NCI-H69 (cell line): ENCODE data around the gene GYPA.
"Not testable (repeated sequence)": the region's sequence is repeated elsewhere in the genome, so short reads cannot be mapped to it uniquely, and the experiment has no call there.

Experiments
- DNase-seq: peaks from one replicate; lab custom pipeline; 2025; lab: John Stamatoyannopoulos, UW

Gene GYPA

GRCh38 chr4:144128709-144129320, 11.7 kb downstream of the GYPA start:
- DNase-seq, result not testable (repeated sequence)

DNA sequence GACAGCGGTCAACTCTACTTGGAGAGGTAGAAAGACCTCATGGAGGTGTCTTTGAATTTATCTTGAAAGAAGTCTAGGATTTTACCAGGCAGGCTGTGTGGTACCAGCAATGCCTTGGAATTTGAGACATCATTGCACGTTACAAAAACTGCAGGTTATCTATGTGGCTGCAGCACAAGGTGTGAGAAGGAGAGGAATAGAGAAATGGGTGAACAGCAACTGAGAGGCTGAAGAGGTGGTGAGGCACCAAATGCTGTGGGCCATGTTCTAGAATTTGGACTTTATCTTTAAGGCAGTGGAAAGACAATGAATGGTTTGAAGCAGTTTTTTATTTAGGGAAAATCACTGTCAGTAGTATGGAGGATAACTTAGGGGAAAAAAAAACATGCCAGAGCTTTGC, 15.4 kb downstream of the GYPA start:
- not testable (repeated sequence) for DNase-seq

DNA sequence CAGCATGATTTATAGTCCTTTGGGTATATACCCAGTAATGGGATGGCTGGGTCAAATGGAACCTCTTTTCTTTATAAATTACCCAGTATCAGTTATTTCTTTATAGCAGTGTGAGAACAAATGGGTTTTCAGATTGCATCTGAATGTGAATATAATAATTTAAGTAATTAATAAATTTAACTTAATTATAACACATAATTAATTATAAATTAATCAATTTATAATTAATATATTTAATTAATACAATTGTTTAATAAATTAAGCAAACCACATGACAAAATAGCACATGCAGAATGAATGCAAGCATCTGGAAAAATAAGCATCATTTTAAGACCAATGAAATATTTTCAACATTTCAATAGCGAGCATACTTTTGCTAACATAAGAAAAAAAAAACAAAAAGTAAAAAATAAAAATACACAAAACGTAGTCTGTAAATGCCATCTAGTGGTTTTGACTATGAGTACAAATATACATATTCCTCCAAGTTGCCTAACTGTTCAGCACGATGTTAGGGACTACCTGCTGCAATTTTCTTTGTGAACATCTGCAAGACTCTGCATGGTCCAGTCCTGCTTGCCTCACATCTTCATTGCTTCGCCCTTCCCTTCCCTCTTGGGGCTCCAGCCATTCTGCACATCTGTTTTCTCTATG, 16.4 kb downstream of the GYPA start:
- not testable (repeated sequence) for DNase-seq

- not testable (repeated sequence) for DNase-seq
These were observed 17.2 kb downstream of the GYPA start for GRCh38 chr4:144123269-144123668.

DNA sequence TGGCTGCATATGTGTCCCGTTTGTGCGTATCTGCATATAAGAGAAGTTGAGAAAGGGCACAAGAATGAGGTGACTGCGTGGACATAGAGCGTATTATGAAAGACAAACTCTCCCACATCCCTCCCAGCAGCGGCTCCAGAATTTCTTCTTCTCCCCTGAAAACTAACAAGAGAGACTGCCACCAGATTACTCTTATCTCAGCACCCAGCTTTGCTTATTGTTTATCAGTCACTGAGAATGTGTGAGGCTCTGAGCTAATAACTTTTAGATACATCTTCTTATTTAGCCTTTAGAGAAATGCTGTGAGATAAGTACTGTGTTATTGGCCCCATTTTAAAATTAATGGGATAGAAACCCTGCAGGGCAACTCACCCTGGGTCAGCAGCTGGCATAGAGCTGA, 20.8 kb downstream of the GYPA start:
- not testable (repeated sequence) for DNase-seq

- DNase-seq, result no peak
These were observed 25.0 kb downstream of the GYPA start for GRCh38 chr4:144115519-144115918.

GRCh38 chr4:144113546-144113945, 27.0 kb downstream of the GYPA start:
- DNase-seq, result no peak

- DNase-seq, result no peak
These were observed 35.9 kb downstream of the GYPA start for GRCh38 chr4:144104509-144105130.

DNA sequence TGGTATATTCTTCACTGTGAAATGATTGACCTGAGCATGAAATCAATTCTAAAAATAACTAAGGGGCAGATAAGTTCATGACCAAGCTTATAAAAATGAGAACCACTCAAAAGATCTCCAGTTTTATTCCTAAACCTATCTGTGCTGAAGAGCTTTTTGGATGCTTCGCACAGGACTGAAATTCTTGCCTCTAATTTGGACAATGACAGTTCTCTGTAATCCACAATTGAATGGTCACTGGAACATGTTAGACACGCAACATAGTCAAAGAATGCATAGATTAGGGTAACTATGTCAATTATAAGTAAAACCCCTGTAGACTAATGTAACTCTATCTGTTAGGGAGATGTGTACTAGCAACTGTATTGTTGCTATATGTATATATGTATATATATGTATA, 42.7 kb downstream of the GYPA start:
- not testable (repeated sequence) for DNase-seq

DNA sequence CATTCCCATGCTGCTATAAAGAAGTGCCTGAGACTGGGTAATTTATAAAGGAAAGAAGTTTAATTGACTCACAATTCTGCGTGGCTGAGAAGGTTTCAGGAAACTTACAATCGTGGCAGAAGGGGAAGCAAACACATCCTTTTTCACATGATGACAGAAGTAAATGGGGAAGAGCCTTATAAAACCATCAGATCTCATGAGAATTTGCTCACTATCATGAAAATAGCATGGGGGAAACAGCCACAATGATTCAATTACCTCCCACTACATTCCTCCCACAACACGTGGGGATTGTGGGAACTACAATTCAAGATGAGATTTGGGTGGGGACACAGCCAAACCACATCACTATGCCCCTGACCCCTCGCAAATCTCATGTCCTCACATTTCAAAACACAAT, 46.5 kb downstream of the GYPA start:
- not testable (repeated sequence) for DNase-seq

DNA sequence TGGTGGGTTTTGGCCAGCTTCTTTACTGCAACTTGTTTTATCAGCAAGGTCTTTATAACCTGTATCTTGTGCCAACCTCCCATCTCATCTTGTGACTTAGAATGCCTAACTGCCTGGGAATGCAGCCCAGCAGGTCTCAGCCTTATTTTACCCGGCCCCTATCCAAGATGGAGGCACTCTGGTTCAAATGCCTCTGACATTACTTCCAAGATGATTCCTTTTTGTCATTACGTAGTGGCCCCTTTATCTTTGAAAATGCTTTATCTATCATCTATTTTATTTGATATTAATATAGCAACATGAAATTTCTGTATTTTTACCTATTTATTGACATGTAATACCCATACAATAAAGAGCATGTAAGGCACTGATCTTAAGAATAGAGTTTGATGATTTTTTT, 49.3 kb downstream of the GYPA start:
- DNase-seq, result not testable (repeated sequence)

GRCh38 chr4:144090744-144091143, 49.8 kb downstream of the GYPA start:
- DNase-seq, result no peak

DNA sequence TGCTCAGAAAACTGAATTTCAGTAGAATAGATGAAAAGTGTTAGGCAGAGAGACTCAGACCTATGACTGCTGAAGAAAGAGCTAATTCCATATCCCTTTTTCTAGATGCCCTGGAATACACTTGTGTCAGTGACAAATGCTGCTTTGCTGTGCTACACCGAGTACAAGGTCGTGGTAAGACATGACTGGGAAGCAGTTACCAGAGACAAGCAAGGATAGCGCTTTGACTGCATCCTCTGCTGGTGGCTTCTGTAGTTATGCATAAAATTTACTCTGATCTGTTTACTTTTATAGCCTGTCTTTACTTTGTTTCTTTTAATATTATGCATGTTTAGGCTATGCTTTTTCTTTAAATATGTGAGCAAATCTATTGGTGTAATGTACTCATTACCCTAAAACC, 58.5 kb downstream of the GYPA start:
- not testable (repeated sequence) for DNase-seq

GRCh38 chr4:144080135-144080534, 60.4 kb downstream of the GYPA start:
- not testable (repeated sequence) for DNase-seq

- DNase-seq, result not testable (repeated sequence)
These were observed 61.8 kb downstream of the GYPA start for GRCh38 chr4:144078746-144079145.

DNA sequence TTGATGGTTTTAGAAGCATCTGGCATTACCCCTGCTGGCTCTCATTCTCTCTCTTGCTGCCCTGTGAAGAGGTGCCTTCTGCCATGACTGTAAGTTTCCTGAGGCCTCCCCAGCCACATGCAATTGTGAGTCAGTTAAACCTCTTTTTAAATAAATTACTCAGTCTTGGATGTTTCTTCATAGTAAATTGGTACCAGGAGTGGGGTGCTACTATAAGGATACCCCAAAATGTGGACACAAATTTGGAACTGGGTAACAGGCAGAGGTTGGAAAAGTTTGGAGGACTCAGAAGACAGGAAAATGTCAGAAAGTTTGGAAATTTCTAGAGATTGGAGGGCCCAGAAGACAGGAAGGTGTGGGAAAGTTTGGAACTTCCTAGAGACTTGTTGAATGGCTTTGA, 79.0 kb downstream of the GYPA start:
- not testable (repeated sequence) for DNase-seq

DNA sequence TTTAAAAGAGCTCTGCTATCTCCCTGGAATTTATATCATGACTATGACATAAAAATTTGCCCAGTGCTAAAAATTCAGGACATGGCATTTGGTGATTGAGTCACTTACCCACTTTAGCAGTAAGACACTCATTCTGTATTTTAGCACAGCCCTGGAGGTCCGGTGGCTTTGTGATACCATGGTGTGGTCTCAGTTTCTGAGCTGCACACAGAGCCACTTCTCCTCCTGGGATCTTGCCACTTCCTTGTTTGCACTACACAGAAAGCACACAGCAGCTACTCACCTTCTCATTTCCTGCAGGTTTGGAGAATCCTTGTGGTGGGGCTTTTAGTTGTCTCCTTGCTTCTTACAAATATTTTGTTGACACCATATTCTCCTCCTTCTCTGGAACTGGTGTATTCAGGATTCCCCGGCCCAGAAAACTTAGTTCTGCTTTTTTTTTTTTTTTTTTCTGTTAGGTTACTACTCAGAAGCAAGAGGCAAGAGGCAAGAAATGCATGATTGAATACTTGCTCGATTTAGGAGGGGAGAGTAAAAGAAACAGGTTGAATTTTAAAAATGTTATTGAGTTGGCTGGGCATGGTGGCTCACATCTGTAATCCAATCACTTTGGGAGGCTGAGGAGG, 80.2 kb downstream of the GYPA start:
- not testable (repeated sequence) for DNase-seq
